GM23338 (cell line): ENCODE data around the gene PTPRC. TPM values are rescaled to one million over a fixed set of nuclear protein-coding genes. Genes with fewer than 3 reads are reported as not detected.

Source experiments
- ATAC-seq: fragments of 200-7000 bp; cut with Tn5 transposase; 3 replicates; pipeline ENCODE4 v1.9.1; 2020
- DNase-seq: peaks from one replicate; pipeline ENCODE4 v3.0.0-alpha.2; 2015; ENCODE audit warnings: low spot score
- H2AFZ ChIP-seq: fragments of 200-600 bp; sonication (generic); 2 replicates; pipeline ENCODE4 v1.8.0; 2016; ENCODE audit warnings: antibody characterized with exemption, mild to moderate bottlenecking, moderate library complexity
- H3F3A ChIP-seq: fragments of 200-600 bp; sonication (generic); replicated peaks from 2 replicates; pipeline ENCODE4 v1.8.0; 2017; ENCODE audit warnings: antibody characterized with exemption, mixed run types, low read depth
- H3K27ac ChIP-seq: fragments of 200-600 bp; sonication (generic); 2 replicates; pipeline ENCODE4 v1.6.1; 2016; ENCODE audit warnings: low read depth
- H3K27me3 ChIP-seq: fragments of 200-600 bp; sonication (generic); 2 replicates; pipeline ENCODE4 v1.8.0; 2016; ENCODE audit warnings: mild to moderate bottlenecking, mixed run types, moderate library complexity; ENCODE audit not compliant: insufficient read depth
- H3K36me3 ChIP-seq: fragments of 200-600 bp; sonication (generic); 2 replicates; pipeline ENCODE4 v1.8.0; 2016; ENCODE audit warnings: mild to moderate bottlenecking; ENCODE audit not compliant: insufficient read depth
- H3K4me1 ChIP-seq: fragments of 200-600 bp; sonication (generic); 2 replicates; pipeline ENCODE4 v1.8.0; 2016; ENCODE audit warnings: mild to moderate bottlenecking, moderate library complexity; ENCODE audit not compliant: insufficient read depth
- H3K4me2 ChIP-seq: fragments of 200-600 bp; sonication (generic); 2 replicates; pipeline ENCODE4 v1.7.1; 2017; ENCODE audit warnings: mixed run types
- H3K4me3 ChIP-seq: fragments of 200-600 bp; sonication (generic); 2 replicates; pipeline ENCODE4 v1.6.1; 2016; ENCODE audit warnings: mixed run types
- H3K79me2 ChIP-seq: fragments of 200-600 bp; sonication (generic); replicated peaks from 2 replicates; pipeline ENCODE4 v1.8.0; 2017; ENCODE audit warnings: mild to moderate bottlenecking; ENCODE audit not compliant: insufficient read depth
- H3K9me2 ChIP-seq: fragments of 200-600 bp; sonication (generic); 2 replicates; pipeline ENCODE4 v1.8.0; 2017; ENCODE audit not compliant: insufficient read depth
- H4K20me1 ChIP-seq: fragments of 200-600 bp; sonication (generic); replicated peaks from 2 replicates; pipeline ENCODE4 v1.8.0; 2017; ENCODE audit warnings: mild to moderate bottlenecking; ENCODE audit not compliant: insufficient read depth
- H3K27ac Mint-ChIP-seq: 2 replicates; pipeline ENCODE4 v1.8.0; 2020; ENCODE audit warnings: inconsistent platforms, mild to moderate bottlenecking, moderate library complexity, mixed read lengths
- H3K27me3 Mint-ChIP-seq: 3 replicates; pipeline ENCODE4 v1.8.0; 2022; ENCODE audit warnings: low read depth, mild to moderate bottlenecking, moderate library complexity, mixed read lengths, inconsistent platforms; ENCODE audit not compliant: insufficient read depth, poor library complexity
- H3K36me3 Mint-ChIP-seq: 3 replicates; pipeline ENCODE4 v1.8.0; 2021; ENCODE audit warnings: low read depth, mild to moderate bottlenecking, inconsistent platforms, moderate library complexity, mixed read lengths
- H3K4me1 Mint-ChIP-seq: 3 replicates; pipeline ENCODE4 v1.8.0; 2020; ENCODE audit warnings: mild to moderate bottlenecking, inconsistent platforms, mixed read lengths
- H3K4me3 Mint-ChIP-seq: 3 replicates; pipeline ENCODE4 v1.8.0; 2021; ENCODE audit warnings: moderate library complexity, mild to moderate bottlenecking, inconsistent platforms, mixed read lengths
- H3K9me3 Mint-ChIP-seq: 3 replicates; pipeline ENCODE4 v1.8.0; 2020; ENCODE audit warnings: moderate library complexity, mild to moderate bottlenecking, inconsistent platforms, mixed read lengths
- CREB1 ChIP-seq: fragments of 250-450 bp; sonication (Bioruptor Pico); IDR thresholded peaks from 2 replicates; pipeline ENCODE4 v1.5.0; 2020; ENCODE audit warnings: low read depth, mild to moderate bottlenecking, moderate library complexity
- EZH2 ChIP-seq: fragments of 200-600 bp; sonication (generic); IDR thresholded peaks from one replicate; pipeline ENCODE4 v1.8.0; 2017; ENCODE audit warnings: antibody characterized with exemption, mild to moderate bottlenecking, low read depth; ENCODE audit not compliant: unreplicated experiment
- EZH2phosphoT487 ChIP-seq: fragments of 200-600 bp; sonication (generic); IDR thresholded peaks from one replicate; pipeline ENCODE4 v1.8.1; 2018; ENCODE audit warnings: antibody characterized with exemption; ENCODE audit not compliant: unreplicated experiment
- JUNB ChIP-seq: IDR thresholded peaks from one replicate; pipeline ENCODE4 v1.6.1; 2016; ENCODE audit warnings: antibody characterized with exemption; ENCODE audit not compliant: unreplicated experiment
- NANOG ChIP-seq: IDR thresholded peaks from 2 replicates; pipeline ENCODE4 v1.6.1; 2016; ENCODE audit warnings: antibody characterized with exemption, borderline replicate concordance
- POLR2AphosphoS5 ChIP-seq: IDR thresholded peaks from 2 replicates; pipeline ENCODE4 v1.6.1; 2016; ENCODE audit warnings: antibody characterized with exemption, low read depth
- STAT1 ChIP-seq: IDR thresholded peaks from one replicate; pipeline ENCODE4 v1.6.1; 2016; ENCODE audit warnings: antibody characterized with exemption; ENCODE audit not compliant: unreplicated experiment
- ZNF114 ChIP-seq: fragments of 250-450 bp; sonication (Bioruptor Pico); IDR thresholded peaks from 2 replicates; pipeline ENCODE4 v1.5.0; 2020; ENCODE audit warnings: mild to moderate bottlenecking, moderate library complexity
- ZNF331 ChIP-seq: fragments of 250-450 bp; sonication (Bioruptor Pico); IDR thresholded peaks from 2 replicates; pipeline ENCODE4 v1.5.0; 2020; ENCODE audit warnings: low read depth, mild to moderate bottlenecking, moderate library complexity
- polyA plus RNA-seq: library from polyadenylated mRNA; unstranded; fragments of >200 nt; fragmentation: Nextera tagmentation; extraction: Ambion mirVana; gene quantifications from 2 replicates; pipeline ENCODE4 v1.2.1, GENCODE V29; 2016
- total RNA-seq: library from RNA; depleted of rRNA; stranded (reverse); fragments of >200 nt; shearing (Covaris generic); gene quantifications from 2 replicates; pipeline ENCODE4 v1.2.3, GENCODE V29; 2014
- TF ChIP-seq, protein P1 (sequence below): fragments of 250-450 bp; sonication (Bioruptor Pico); IDR thresholded peaks from 2 replicates; pipeline ENCODE4 v1.5.0; 2020; ENCODE audit warnings: mild to moderate bottlenecking, moderate library complexity
- TF ChIP-seq, protein P2 (sequence below): IDR thresholded peaks from one replicate; pipeline ENCODE4 v1.6.1; 2018; ENCODE audit warnings: antibody characterized with exemption; ENCODE audit not compliant: unreplicated experiment
- TF ChIP-seq, protein P3 (sequence below): IDR thresholded peaks from 2 replicates; pipeline ENCODE4 v1.6.1; 2016; ENCODE audit warnings: antibody characterized with exemption
- TF ChIP-seq, protein P4 (sequence below), 2 experiments: fragments of 200-600 bp in 1 of 2; sonication (generic) in 1 of 2; conservative IDR thresholded peaks; 2 replicates each; pipeline versions ENCODE4 v1.5.1 to v1.6.1; 2016 to 2017; ENCODE audit warnings: antibody characterized with exemption in 2 of 2, low read depth in 2 of 2, mild to moderate bottlenecking in 2 of 2, moderate library complexity in 1 of 2

Gene PTPRC
- total and polyA plus RNA-seq, 2 experiments from 2014 or later: 0.10 to 0.52 TPM

DNA sequence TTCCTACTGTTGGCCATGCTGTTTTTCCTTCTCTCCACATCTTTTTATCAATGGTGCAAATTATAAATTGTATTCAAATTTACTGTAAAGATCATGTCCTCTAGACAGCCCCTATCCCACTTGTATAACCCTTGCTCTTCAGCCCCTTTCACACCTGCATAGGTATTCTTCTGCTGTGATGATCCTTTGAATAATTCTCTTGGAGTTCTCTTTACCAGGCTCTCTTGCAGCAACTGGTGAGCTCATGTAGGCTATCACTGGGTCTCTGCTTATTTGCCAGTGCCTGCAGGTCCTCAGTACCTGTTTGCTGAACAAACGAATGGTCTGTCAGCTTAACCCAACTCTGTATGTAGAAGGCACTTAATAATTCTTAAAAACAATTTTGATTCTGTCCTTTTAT lies 8.2 kb downstream of the PTPRC start:
- Mint-ChIP-seq H3K36me3 (no peaks in the 10 kb centered on the region), H3K4me3 (no peak overlapping the region), H3K4me1 (peaks cover 9% of the 10 kb centered on the region; the same call in 2 of the 3 replicates), H3K9me3 (no peaks in the 10 kb centered on the region; the same call in 2 of the 3 replicates), H3K27me3 (peaks cover 3% of the 10 kb centered on the region), H3K27ac (peak overlapping the region; percentile 2; the same call in 1 of the 2 replicates)
- Histone ChIP-seq H3K79me2 (no peaks in the 10 kb centered on the region), H3K9me2 (no peaks in the 10 kb centered on the region), H3F3A (no peaks in the 10 kb centered on the region), H3K4me3 (no peak overlapping the region), H4K20me1 (no peaks in the 10 kb centered on the region), H2AFZ (no peak overlapping the region), H3K4me2 (no peak overlapping the region), H3K27ac (no peak overlapping the region), H3K4me1 (peaks cover 6% of the 10 kb centered on the region), H3K27me3 (no peaks in the 10 kb centered on the region), H3K36me3 (no peaks in the 10 kb centered on the region)
- no peak for ATAC-seq
- TF ChIP-seq EZH2: no peak
- TF ChIP-seq, protein P1, sequence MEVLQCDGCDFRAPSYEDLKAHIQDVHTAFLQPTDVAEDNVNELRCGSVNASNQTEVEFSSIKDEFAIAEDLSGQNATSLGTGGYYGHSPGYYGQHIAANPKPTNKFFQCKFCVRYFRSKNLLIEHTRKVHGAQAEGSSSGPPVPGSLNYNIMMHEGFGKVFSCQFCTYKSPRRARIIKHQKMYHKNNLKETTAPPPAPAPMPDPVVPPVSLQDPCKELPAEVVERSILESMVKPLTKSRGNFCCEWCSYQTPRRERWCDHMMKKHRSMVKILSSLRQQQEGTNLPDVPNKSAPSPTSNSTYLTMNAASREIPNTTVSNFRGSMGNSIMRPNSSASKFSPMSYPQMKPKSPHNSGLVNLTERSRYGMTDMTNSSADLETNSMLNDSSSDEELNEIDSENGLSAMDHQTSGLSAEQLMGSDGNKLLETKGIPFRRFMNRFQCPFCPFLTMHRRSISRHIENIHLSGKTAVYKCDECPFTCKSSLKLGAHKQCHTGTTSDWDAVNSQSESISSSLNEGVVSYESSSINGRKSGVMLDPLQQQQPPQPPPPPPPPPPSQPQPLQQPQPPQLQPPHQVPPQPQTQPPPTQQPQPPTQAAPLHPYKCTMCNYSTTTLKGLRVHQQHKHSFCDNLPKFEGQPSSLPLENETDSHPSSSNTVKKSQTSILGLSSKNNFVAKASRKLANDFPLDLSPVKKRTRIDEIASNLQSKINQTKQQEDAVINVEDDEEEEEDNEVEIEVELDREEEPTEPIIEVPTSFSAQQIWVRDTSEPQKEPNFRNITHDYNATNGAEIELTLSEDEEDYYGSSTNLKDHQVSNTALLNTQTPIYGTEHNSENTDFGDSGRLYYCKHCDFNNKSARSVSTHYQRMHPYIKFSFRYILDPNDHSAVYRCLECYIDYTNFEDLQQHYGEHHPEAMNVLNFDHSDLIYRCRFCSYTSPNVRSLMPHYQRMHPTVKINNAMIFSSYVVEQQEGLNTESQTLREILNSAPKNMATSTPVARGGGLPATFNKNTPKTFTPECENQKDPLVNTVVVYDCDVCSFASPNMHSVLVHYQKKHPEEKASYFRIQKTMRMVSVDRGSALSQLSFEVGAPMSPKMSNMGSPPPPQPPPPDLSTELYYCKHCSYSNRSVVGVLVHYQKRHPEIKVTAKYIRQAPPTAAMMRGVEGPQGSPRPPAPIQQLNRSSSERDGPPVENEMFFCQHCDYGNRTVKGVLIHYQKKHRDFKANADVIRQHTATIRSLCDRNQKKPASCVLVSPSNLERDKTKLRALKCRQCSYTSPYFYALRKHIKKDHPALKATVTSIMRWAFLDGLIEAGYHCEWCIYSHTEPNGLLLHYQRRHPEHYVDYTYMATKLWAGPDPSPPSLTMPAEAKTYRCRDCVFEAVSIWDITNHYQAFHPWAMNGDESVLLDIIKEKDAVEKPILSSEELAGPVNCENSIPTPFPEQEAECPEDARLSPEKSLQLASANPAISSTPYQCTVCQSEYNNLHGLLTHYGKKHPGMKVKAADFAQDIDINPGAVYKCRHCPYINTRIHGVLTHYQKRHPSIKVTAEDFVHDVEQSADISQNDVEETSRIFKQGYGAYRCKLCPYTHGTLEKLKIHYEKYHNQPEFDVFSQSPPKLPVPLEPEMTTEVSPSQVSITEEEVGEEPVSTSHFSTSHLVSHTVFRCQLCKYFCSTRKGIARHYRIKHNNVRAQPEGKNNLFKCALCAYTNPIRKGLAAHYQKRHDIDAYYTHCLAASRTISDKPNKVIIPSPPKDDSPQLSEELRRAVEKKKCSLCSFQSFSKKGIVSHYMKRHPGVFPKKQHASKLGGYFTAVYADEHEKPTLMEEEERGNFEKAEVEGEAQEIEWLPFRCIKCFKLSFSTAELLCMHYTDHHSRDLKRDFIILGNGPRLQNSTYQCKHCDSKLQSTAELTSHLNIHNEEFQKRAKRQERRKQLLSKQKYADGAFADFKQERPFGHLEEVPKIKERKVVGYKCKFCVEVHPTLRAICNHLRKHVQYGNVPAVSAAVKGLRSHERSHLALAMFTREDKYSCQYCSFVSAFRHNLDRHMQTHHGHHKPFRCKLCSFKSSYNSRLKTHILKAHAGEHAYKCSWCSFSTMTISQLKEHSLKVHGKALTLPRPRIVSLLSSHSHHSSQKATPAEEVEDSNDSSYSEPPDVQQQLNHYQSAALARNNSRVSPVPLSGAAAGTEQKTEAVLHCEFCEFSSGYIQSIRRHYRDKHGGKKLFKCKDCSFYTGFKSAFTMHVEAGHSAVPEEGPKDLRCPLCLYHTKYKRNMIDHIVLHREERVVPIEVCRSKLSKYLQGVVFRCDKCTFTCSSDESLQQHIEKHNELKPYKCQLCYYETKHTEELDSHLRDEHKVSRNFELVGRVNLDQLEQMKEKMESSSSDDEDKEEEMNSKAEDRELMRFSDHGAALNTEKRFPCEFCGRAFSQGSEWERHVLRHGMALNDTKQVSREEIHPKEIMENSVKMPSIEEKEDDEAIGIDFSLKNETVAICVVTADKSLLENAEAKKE (CRISPR knock-in tag): no peak
- no peak for TF ChIP-seq NANOG
- TF ChIP-seq ZNF331: no peak
- TF ChIP-seq ZNF114 (CRISPR knock-in tag): no peak
- no peak for TF ChIP-seq EZH2phosphoT487
- no peak for TF ChIP-seq POLR2AphosphoS5
- TF ChIP-seq, protein P2, sequence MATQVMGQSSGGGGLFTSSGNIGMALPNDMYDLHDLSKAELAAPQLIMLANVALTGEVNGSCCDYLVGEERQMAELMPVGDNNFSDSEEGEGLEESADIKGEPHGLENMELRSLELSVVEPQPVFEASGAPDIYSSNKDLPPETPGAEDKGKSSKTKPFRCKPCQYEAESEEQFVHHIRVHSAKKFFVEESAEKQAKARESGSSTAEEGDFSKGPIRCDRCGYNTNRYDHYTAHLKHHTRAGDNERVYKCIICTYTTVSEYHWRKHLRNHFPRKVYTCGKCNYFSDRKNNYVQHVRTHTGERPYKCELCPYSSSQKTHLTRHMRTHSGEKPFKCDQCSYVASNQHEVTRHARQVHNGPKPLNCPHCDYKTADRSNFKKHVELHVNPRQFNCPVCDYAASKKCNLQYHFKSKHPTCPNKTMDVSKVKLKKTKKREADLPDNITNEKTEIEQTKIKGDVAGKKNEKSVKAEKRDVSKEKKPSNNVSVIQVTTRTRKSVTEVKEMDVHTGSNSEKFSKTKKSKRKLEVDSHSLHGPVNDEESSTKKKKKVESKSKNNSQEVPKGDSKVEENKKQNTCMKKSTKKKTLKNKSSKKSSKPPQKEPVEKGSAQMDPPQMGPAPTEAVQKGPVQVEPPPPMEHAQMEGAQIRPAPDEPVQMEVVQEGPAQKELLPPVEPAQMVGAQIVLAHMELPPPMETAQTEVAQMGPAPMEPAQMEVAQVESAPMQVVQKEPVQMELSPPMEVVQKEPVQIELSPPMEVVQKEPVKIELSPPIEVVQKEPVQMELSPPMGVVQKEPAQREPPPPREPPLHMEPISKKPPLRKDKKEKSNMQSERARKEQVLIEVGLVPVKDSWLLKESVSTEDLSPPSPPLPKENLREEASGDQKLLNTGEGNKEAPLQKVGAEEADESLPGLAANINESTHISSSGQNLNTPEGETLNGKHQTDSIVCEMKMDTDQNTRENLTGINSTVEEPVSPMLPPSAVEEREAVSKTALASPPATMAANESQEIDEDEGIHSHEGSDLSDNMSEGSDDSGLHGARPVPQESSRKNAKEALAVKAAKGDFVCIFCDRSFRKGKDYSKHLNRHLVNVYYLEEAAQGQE: no peak
- TF ChIP-seq STAT1: no peak
- no peak for TF ChIP-seq JUNB
- TF ChIP-seq, protein P3, sequence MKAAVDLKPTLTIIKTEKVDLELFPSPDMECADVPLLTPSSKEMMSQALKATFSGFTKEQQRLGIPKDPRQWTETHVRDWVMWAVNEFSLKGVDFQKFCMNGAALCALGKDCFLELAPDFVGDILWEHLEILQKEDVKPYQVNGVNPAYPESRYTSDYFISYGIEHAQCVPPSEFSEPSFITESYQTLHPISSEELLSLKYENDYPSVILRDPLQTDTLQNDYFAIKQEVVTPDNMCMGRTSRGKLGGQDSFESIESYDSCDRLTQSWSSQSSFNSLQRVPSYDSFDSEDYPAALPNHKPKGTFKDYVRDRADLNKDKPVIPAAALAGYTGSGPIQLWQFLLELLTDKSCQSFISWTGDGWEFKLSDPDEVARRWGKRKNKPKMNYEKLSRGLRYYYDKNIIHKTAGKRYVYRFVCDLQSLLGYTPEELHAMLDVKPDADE: no peak
- TF ChIP-seq, protein P4, sequence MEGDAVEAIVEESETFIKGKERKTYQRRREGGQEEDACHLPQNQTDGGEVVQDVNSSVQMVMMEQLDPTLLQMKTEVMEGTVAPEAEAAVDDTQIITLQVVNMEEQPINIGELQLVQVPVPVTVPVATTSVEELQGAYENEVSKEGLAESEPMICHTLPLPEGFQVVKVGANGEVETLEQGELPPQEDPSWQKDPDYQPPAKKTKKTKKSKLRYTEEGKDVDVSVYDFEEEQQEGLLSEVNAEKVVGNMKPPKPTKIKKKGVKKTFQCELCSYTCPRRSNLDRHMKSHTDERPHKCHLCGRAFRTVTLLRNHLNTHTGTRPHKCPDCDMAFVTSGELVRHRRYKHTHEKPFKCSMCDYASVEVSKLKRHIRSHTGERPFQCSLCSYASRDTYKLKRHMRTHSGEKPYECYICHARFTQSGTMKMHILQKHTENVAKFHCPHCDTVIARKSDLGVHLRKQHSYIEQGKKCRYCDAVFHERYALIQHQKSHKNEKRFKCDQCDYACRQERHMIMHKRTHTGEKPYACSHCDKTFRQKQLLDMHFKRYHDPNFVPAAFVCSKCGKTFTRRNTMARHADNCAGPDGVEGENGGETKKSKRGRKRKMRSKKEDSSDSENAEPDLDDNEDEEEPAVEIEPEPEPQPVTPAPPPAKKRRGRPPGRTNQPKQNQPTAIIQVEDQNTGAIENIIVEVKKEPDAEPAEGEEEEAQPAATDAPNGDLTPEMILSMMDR (conservative IDR thresholded peaks at IDR 0.05; ENCODE audit: low read depth in 2 of 2): no peak
- TF ChIP-seq CREB1 (CRISPR knock-in tag): no peak
- no peak for DNase-seq
